Mesothelial cell of epicardium (in vitro differentiated cells): ENCODE data around the gene DACT3. TPM values are rescaled to one million over a fixed set of nuclear protein-coding genes. Genes with fewer than 3 reads are reported as not detected.

Experiments
- DNase-seq, 2 experiments: peaks; one replicate each; pipeline ENCODE4 v3.0.0; 2021; ENCODE audit warnings: low spot score in 2 of 2; ENCODE audit not compliant: unreplicated experiment in 2 of 2
- H3K27ac Mint-ChIP-seq: 2 replicates; pipeline ENCODE4 v1.8.0; 2021; ENCODE audit warnings: mixed read lengths
- H3K27me3 Mint-ChIP-seq: 2 replicates; pipeline ENCODE4 v1.8.0; 2021; ENCODE audit warnings: low read depth, mixed read lengths
- H3K36me3 Mint-ChIP-seq: 2 replicates; pipeline ENCODE4 v1.8.0; 2021; ENCODE audit warnings: mixed read lengths
- H3K4me1 Mint-ChIP-seq: 2 replicates; pipeline ENCODE4 v1.8.0; 2021; ENCODE audit warnings: mixed read lengths
- H3K4me3 Mint-ChIP-seq: 2 replicates; pipeline ENCODE4 v1.8.0; 2021; ENCODE audit warnings: mild to moderate bottlenecking, moderate library complexity, mixed read lengths
- H3K9me3 Mint-ChIP-seq: 2 replicates; pipeline ENCODE4 v1.8.0; 2021; ENCODE audit warnings: mixed read lengths
- CTCF ChIP-seq: fragments of 200-600 bp; sonication (generic); IDR thresholded peaks from one replicate; pipeline ENCODE4 v1.5.0; 2021; ENCODE audit warnings: antibody characterized with exemption; ENCODE audit not compliant: unreplicated experiment
- total RNA-seq: library from RNA; stranded (reverse); gene quantifications from 3 replicates; pipeline ENCODE4 v1.2.1, GENCODE V29; 2021

DACT3 gene
- total RNA-seq, 1 donor from 2014 or later: 48.8 TPM

GRCh38 chr19:46605356-46605821 is 55.6 kb downstream of the DACT3 start:
- DNase-seq: peak in 1 of 2 experiments; percentile 32
- no peak for TF ChIP-seq CTCF
- H3K27ac Mint-ChIP-seq: no peak overlapping the region
- peaks cover 11% of the 10 kb centered on the region for H3K36me3 Mint-ChIP-seq
- no peak overlapping the region for H3K4me3 Mint-ChIP-seq
- peaks cover 21% of the 10 kb centered on the region for H3K4me1 Mint-ChIP-seq
- no peaks in the 10 kb centered on the region for H3K9me3 Mint-ChIP-seq
- H3K27me3 Mint-ChIP-seq: no peaks in the 10 kb centered on the region

GRCh38 chr19:46604781-46605355 is 56.1 kb downstream of the DACT3 start:
- TF ChIP-seq CTCF: no peak
- Mint-ChIP-seq H3K36me3 (peaks cover 11% of the 10 kb centered on the region), H3K27me3 (no peaks in the 10 kb centered on the region), H3K4me3 (no peak overlapping the region), H3K9me3 (peaks cover 1% of the 10 kb centered on the region), H3K4me1 (peaks cover 21% of the 10 kb centered on the region), H3K27ac (no peak overlapping the region)
- peak in 1 of 2 experiments; percentile 37 for DNase-seq

- no peaks in the 10 kb centered on the region for H3K27me3 Mint-ChIP-seq
- H3K4me1 Mint-ChIP-seq: peaks cover 21% of the 10 kb centered on the region
- peak overlapping the region; percentile 50 for H3K27ac Mint-ChIP-seq
- peak overlapping the region; percentile 99 for H3K4me3 Mint-ChIP-seq
- peaks cover 4% of the 10 kb centered on the region for H3K36me3 Mint-ChIP-seq
- DNase-seq: peak in 1 of 2 experiments; percentile 25
- H3K9me3 Mint-ChIP-seq: peaks cover 8% of the 10 kb centered on the region
- TF ChIP-seq CTCF: no peak
Observed at GRCh38 chr19:46603752-46604231, 57.2 kb downstream of the DACT3 start.

GRCh38 chr19:46603195-46603637 is 57.8 kb downstream of the DACT3 start:
- Mint-ChIP-seq H3K4me1 (peaks cover 21% of the 10 kb centered on the region), H3K4me3 (peak overlapping the region; percentile 99), H3K27me3 (no peaks in the 10 kb centered on the region), H3K9me3 (peaks cover 13% of the 10 kb centered on the region), H3K36me3 (peaks cover 7% of the 10 kb centered on the region), H3K27ac (peak overlapping the region; percentile 50)
- peak in 1 of 2 experiments; percentile 31 for DNase-seq
- TF ChIP-seq CTCF: no peak

- DNase-seq: peak in 1 of 2 experiments; percentile 39
- Mint-ChIP-seq H3K27ac (peak overlapping the region; percentile 85), H3K4me1 (peaks cover 21% of the 10 kb centered on the region), H3K27me3 (no peaks in the 10 kb centered on the region), H3K4me3 (peak overlapping the region; percentile 99), H3K9me3 (peaks cover 20% of the 10 kb centered on the region), H3K36me3 (peaks cover 9% of the 10 kb centered on the region)
- no peak for TF ChIP-seq CTCF
Observed at GRCh38 chr19:46602392-46603194, 58.4 kb downstream of the DACT3 start.
